SK-N-SH treated with all-trans-retinoic acid at 6 μM for 48 hours (cell line): ENCODE measurements around the gene FLAD1.

Experiments used
- ARNTL ChIP-seq: fragments of 450-650 bp; formaldehyde crosslinking; IDR thresholded peaks from 2 replicates; pipeline ENCODE4 v1.5.0; 2020; ENCODE audit warnings: low read depth, mild to moderate bottlenecking, moderate library complexity, borderline replicate concordance
- BACH2 ChIP-seq: fragments of 250-450 bp; sonication (Bioruptor Pico); IDR thresholded peaks from 2 replicates; pipeline ENCODE4 v1.9.0; 2021; ENCODE audit warnings: mild to moderate bottlenecking, borderline replicate concordance
- ESRRG ChIP-seq: fragments of 250-450 bp; sonication (Bioruptor Pico); IDR thresholded peaks from 2 replicates; pipeline ENCODE4 v1.6.1; 2021; ENCODE audit warnings: mild to moderate bottlenecking
- GLIS3 ChIP-seq: fragments of 250-450 bp; sonication (Bioruptor Pico); IDR thresholded peaks from 2 replicates; pipeline ENCODE4 v1.5.0; 2020; ENCODE audit warnings: mild to moderate bottlenecking, moderate library complexity
- ISL1 ChIP-seq: fragments of 250-450 bp; sonication (Bioruptor Pico); IDR thresholded peaks from 2 replicates; pipeline ENCODE4 v2.1.2; 2022; ENCODE audit warnings: mild to moderate bottlenecking, moderate library complexity
- TCF4 ChIP-seq: fragments of 250-450 bp; sonication (Bioruptor Pico); IDR thresholded peaks from 2 replicates; pipeline ENCODE4 v1.8.0; 2021; ENCODE audit warnings: mild to moderate bottlenecking, moderate library complexity, borderline replicate concordance
- TOX ChIP-seq: fragments of 250-450 bp; sonication (Bioruptor Pico); IDR thresholded peaks from 2 replicates; pipeline ENCODE4 v1.8.0; 2021; ENCODE audit warnings: mild to moderate bottlenecking, moderate library complexity, borderline replicate concordance
- ZNF565 ChIP-seq: fragments of 450-650 bp; formaldehyde crosslinking; conservative IDR thresholded peaks from 2 replicates; pipeline ENCODE4 v1.5.0; 2020; ENCODE audit warnings: low read depth, mild to moderate bottlenecking, moderate library complexity
- TF ChIP-seq, protein P1 (sequence below): fragments of 250-450 bp; sonication (Bioruptor Pico); IDR thresholded peaks from 2 replicates; pipeline ENCODE4 v1.5.1; 2021; ENCODE audit warnings: mild to moderate bottlenecking, moderate library complexity
- TF ChIP-seq, protein P2 (sequence below): fragments of 250-450 bp; sonication (Bioruptor Pico); IDR thresholded peaks from 2 replicates; pipeline ENCODE4 v1.5.0; 2020; ENCODE audit warnings: mild to moderate bottlenecking, moderate library complexity
- TF ChIP-seq, protein P3 (sequence below): fragments of 250-450 bp; sonication (Bioruptor Pico); IDR thresholded peaks from 2 replicates; pipeline ENCODE4 v1.5.1; 2020; ENCODE audit warnings: low read depth, mild to moderate bottlenecking, moderate library complexity
- TF ChIP-seq, protein P4 (sequence below): fragments of 250-450 bp; sonication (Bioruptor Pico); IDR thresholded peaks from 2 replicates; pipeline ENCODE4 v1.8.0; 2021; ENCODE audit warnings: low read depth, mild to moderate bottlenecking, moderate library complexity, borderline replicate concordance

GRCh38 chr1:155032886-155033285 lies 49.7 kb downstream of the FLAD1 start:
- TF ChIP-seq TCF4 (CRISPR knock-in tag) (no peak), BACH2 (no peak), GLIS3 (CRISPR knock-in tag) (no peak), TOX (CRISPR knock-in tag) (no peak), ISL1 (CRISPR knock-in tag) (no peak), ARNTL (CRISPR knock-in tag) (no peak), ESRRG (no peak), ZNF565 (CRISPR knock-in tag) (no peak)
- TF ChIP-seq, protein P1, sequence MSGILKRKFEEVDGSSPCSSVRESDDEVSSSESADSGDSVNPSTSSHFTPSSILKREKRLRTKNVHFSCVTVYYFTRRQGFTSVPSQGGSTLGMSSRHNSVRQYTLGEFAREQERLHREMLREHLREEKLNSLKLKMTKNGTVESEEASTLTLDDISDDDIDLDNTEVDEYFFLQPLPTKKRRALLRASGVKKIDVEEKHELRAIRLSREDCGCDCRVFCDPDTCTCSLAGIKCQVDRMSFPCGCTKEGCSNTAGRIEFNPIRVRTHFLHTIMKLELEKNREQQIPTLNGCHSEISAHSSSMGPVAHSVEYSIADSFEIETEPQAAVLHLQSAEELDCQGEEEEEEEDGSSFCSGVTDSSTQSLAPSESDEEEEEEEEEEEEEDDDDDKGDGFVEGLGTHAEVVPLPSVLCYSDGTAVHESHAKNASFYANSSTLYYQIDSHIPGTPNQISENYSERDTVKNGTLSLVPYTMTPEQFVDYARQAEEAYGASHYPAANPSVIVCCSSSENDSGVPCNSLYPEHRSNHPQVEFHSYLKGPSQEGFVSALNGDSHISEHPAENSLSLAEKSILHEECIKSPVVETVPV (CRISPR knock-in tag) = no peak
- TF ChIP-seq, protein P2, sequence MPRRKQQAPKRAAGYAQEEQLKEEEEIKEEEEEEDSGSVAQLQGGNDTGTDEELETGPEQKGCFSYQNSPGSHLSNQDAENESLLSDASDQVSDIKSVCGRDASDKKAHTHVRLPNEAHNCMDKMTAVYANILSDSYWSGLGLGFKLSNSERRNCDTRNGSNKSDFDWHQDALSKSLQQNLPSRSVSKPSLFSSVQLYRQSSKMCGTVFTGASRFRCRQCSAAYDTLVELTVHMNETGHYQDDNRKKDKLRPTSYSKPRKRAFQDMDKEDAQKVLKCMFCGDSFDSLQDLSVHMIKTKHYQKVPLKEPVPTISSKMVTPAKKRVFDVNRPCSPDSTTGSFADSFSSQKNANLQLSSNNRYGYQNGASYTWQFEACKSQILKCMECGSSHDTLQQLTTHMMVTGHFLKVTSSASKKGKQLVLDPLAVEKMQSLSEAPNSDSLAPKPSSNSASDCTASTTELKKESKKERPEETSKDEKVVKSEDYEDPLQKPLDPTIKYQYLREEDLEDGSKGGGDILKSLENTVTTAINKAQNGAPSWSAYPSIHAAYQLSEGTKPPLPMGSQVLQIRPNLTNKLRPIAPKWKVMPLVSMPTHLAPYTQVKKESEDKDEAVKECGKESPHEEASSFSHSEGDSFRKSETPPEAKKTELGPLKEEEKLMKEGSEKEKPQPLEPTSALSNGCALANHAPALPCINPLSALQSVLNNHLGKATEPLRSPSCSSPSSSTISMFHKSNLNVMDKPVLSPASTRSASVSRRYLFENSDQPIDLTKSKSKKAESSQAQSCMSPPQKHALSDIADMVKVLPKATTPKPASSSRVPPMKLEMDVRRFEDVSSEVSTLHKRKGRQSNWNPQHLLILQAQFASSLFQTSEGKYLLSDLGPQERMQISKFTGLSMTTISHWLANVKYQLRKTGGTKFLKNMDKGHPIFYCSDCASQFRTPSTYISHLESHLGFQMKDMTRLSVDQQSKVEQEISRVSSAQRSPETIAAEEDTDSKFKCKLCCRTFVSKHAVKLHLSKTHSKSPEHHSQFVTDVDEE (CRISPR knock-in tag) = no peak
- TF ChIP-seq, protein P3, sequence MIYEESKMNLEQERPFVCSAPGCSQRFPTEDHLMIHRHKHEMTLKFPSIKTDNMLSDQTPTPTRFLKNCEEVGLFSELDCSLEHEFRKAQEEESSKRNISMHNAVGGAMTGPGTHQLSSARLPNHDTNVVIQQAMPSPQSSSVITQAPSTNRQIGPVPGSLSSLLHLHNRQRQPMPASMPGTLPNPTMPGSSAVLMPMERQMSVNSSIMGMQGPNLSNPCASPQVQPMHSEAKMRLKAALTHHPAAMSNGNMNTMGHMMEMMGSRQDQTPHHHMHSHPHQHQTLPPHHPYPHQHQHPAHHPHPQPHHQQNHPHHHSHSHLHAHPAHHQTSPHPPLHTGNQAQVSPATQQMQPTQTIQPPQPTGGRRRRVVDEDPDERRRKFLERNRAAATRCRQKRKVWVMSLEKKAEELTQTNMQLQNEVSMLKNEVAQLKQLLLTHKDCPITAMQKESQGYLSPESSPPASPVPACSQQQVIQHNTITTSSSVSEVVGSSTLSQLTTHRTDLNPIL (CRISPR knock-in tag) = no peak
- TF ChIP-seq, protein P4, sequence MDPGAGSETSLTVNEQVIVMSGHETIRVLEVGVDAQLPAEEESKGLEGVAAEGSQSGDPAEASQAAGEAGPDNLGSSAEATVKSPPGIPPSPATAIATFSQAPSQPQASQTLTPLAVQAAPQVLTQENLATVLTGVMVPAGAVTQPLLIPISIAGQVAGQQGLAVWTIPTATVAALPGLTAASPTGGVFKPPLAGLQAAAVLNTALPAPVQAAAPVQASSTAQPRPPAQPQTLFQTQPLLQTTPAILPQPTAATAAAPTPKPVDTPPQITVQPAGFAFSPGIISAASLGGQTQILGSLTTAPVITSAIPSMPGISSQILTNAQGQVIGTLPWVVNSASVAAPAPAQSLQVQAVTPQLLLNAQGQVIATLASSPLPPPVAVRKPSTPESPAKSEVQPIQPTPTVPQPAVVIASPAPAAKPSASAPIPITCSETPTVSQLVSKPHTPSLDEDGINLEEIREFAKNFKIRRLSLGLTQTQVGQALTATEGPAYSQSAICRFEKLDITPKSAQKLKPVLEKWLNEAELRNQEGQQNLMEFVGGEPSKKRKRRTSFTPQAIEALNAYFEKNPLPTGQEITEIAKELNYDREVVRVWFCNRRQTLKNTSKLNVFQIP = no peak
